Jurkat, Clone E6-1 (cell line): ENCODE data around the gene ATXN7L2.

ENCODE experiments used
- DNase-seq: peaks from one replicate; pipeline ENCODE4 v3.0.0-alpha.2; 2011; ENCODE audit warnings: low read depth, low spot score
- H3K4me3 ChIP-seq: 2 replicates; pipeline ENCODE4 v1.5.1; 2011; ENCODE audit warnings: mild to moderate bottlenecking, low read length, control low read depth, moderate library complexity

Gene ATXN7L2

GRCh38 chr1:109493805-109494539, 10.3 kb downstream of the ATXN7L2 start, which contains the start of gene CYB561D1:
Gene CYB561D1, plus strand, starts transcription at chr1:109494094. Its CDS starts 46 bp downstream, at chr1:109494140.
- peak; percentile 69 for DNase-seq
- H3K4me3 ChIP-seq: peak within 1 kb of the TSS; percentile 71

GRCh38 chr1:109495738-109496137, 12.0 kb downstream of the ATXN7L2 start:
- no peak for DNase-seq
- H3K4me3 ChIP-seq: no peak overlapping the region

GRCh38 chr1:109497449-109498160, 13.9 kb downstream of the ATXN7L2 start:
- no peak overlapping the region for H3K4me3 ChIP-seq
- DNase-seq: no peak

- DNase-seq: no peak
- H3K4me3 ChIP-seq: no peak overlapping the region
Observed at GRCh38 chr1:109498161-109498801, 14.6 kb downstream of the ATXN7L2 start.

GRCh38 chr1:109499081-109499480, 15.4 kb downstream of the ATXN7L2 start:
- H3K4me3 ChIP-seq: no peak overlapping the region

GRCh38 chr1:109499661-109500536, 16.2 kb downstream of the ATXN7L2 start:
- peak; percentile 58 for DNase-seq
- H3K4me3 ChIP-seq: no peak overlapping the region

More at GRCh38 chr1:109499081-109499480, 15.4 kb downstream of the ATXN7L2 start:
- DNase-seq: no peak

- DNase-seq: no peak
- no peak overlapping the region for H3K4me3 ChIP-seq
Observed at GRCh38 chr1:109500941-109501381, 17.3 kb downstream of the ATXN7L2 start.

- H3K4me3 ChIP-seq: peak overlapping the region; percentile 10
- DNase-seq: no peak
Observed at GRCh38 chr1:109501644-109502363, 18.1 kb downstream of the ATXN7L2 start.

GRCh38 chr1:109502364-109502851, 18.7 kb downstream of the ATXN7L2 start:
- H3K4me3 ChIP-seq: peak overlapping the region; percentile 10
- peak; percentile 85 for DNase-seq

GRCh38 chr1:109503935-109504334, 20.2 kb downstream of the ATXN7L2 start:
- no peak overlapping the region for H3K4me3 ChIP-seq
- DNase-seq: no peak

- no peak overlapping the region for H3K4me3 ChIP-seq
- DNase-seq: no peak
Observed at GRCh38 chr1:109504974-109505373, 21.3 kb downstream of the ATXN7L2 start.

- DNase-seq: no peak
- H3K4me3 ChIP-seq: no peak overlapping the region
Observed at GRCh38 chr1:109508001-109508872, 24.5 kb downstream of the ATXN7L2 start.

- no peak overlapping the region for H3K4me3 ChIP-seq
- DNase-seq: no peak
Observed at GRCh38 chr1:109508873-109509175, 25.1 kb downstream of the ATXN7L2 start.

- DNase-seq: no peak
- peak within 1 kb of the TSS; percentile 63 for H3K4me3 ChIP-seq
Observed at GRCh38 chr1:109509176-109510134, 25.8 kb downstream of the ATXN7L2 start, which contains the start of gene AMIGO1. Gene AMIGO1, minus strand, starts transcription at chr1:109509727. Its CDS starts 815 bp downstream, at chr1:109508912.

GRCh38 chr1:109513110-109513710, 29.5 kb downstream of the ATXN7L2 start:
- no peak overlapping the region for H3K4me3 ChIP-seq
- no peak for DNase-seq

- no peak for DNase-seq
- no peak overlapping the region for H3K4me3 ChIP-seq
Observed at GRCh38 chr1:109514846-109515245, 31.1 kb downstream of the ATXN7L2 start.
